ENCODE measurements around the gene HM13. TPM values are rescaled to one million over a fixed set of nuclear protein-coding genes. Genes with fewer than 3 reads are reported as not detected.

HM13 gene
- total and polyA plus RNA-seq, 2 of the 4 experiments (the other 2 are of a cell fraction): 53.2 to 203 TPM

DNA sequence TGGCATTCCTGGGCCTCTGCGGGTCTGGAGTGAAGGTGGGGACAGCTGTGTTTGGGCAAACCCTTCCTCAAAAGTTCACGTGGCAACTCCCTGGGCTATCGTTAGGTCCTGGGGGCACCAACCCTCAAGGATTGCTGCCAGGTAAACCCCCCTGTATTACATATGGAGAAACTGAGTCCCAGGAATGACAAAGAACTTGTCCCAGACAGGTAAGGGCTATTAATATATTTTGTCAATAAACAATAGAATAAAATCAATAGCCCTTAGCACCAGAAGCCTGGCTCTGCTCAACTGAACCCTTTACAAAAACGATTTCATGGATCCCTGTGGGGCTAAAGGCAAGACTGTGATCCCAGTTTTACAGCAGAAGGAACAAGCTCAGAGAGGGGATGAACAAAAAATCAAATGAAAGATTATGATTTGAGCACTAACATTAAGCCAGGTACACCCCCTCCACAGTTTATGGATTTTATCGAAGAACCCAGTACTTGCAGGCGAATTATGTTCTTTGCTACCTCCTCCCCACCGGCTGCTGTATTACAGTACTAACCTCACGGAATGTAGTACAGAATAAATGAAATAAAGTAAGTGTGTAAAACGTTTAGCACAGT lies 93.5 kb downstream of the HM13 start:
- ATAC-seq (ENCODE audit: low read depth): no peak

More for the DNA sequence above, 93.5 kb downstream of the HM13 start:
- Histone ChIP-seq H3K14ac (replicated peaks; ENCODE audit: low read depth, low read length) (peak overlapping the region; percentile 87; the same call in 1 of the 2 replicates), H2AK5ac (ENCODE audit: low read depth, low read length) (peak overlapping the region; percentile 18; the same call in 1 of the 2 replicates), H2AFZ (replicated peaks; ENCODE audit: low read length, poor library complexity) (peak overlapping the region; percentile 24), H3K18ac (ENCODE audit: low read depth, low read length) (peak overlapping the region; percentile 7; the same call in 1 of the 2 replicates), H2BK5ac (ENCODE audit: low read depth, low read length, poor library complexity, severe bottlenecking) (peak overlapping the region; percentile 56), H2AK9ac (replicated peaks; ENCODE audit: low read depth, low read length, poor library complexity) (peak overlapping the region; percentile 42), H3K23ac (ENCODE audit: low read depth, low read length) (peak overlapping the region; percentile 86; the same call in 1 of the 2 replicates), H4K91ac (ENCODE audit: insufficient read depth, low read depth, low read length) (peak overlapping the region; percentile 49), H3K56ac (ENCODE audit: extremely low read depth, insufficient read depth, low read length) (peak overlapping the region; percentile 19), H4K8ac (ENCODE audit: low read depth in 2 of 2, low read length in 2 of 2) (peak overlapping the region; percentile 22 to 79; a peak in 3 of 4 replicates), H3K4me3 (ENCODE audit: insufficient read depth, low read depth, low read length) (no peak overlapping the region), H3K4ac (ENCODE audit: low read depth, low read length) (peak overlapping the region; percentile 67), H4K20me1 (ENCODE audit: insufficient read depth, low read length) (peaks cover 18% of the 10 kb centered on the region), H2BK20ac (ENCODE audit: low read depth, low read length) (peak overlapping the region; percentile 64), H3K36me3 (ENCODE audit: control insufficient read depth, insufficient read depth, low read length) (peaks cover 1% of the 10 kb centered on the region; the same call in 1 of the 2 replicates), H2BK120ac (ENCODE audit: low read depth, low read length) (peak overlapping the region; percentile 56), H3K27ac (ENCODE audit: insufficient read depth, low read length) (peak overlapping the region; percentile 59; the same call in 1 of the 2 replicates), H3K9me1 (ENCODE audit: insufficient read depth, low read length) (no peaks in the 10 kb centered on the region), H3K4me2 (ENCODE audit: low read depth, low read length) (peak overlapping the region; percentile 66; the same call in 1 of the 2 replicates), H3K27me3 (ENCODE audit: control insufficient read depth, insufficient read depth, low read length) (no peaks in the 10 kb centered on the region), H4K5ac (ENCODE audit: low read depth, low read length) (no peak overlapping the region), H2BK15ac (ENCODE audit: low read depth, low read length) (peak overlapping the region; percentile 15; the same call in 1 of the 3 replicates), H3K79me1 (ENCODE audit: low read depth in 1 of 2, low read length in 2 of 2) (peaks cover 0 to 17% of the 10 kb centered on the region in 2 experiments; a peak in 2 of 4 replicates), H3K4me1 (ENCODE audit: control insufficient read depth, insufficient read depth, low read length) (peaks cover 24% of the 10 kb centered on the region), H3K9ac (ENCODE audit: low read depth, low read length) (peak overlapping the region; percentile 5; the same call in 1 of the 2 replicates), H3K9me3 (ENCODE audit: control insufficient read depth, insufficient read depth, low read length) (no peaks in the 10 kb centered on the region)
- dilution Hi-C loops (cut with HindIII; ENCODE audit: low sequenced_read_pairs, unreplicated experiment) (no loop called here), in situ Hi-C loops (cut with MboI; ENCODE audit: low sequenced_read_pairs) (loop anchor here (5.0 kb wide), 1 partner anchor 45 kb away; no protein-coding TSS in a partner anchor), intact Hi-C loops (cut with micrococcal nuclease) (no loop called here)
- TF ChIP-seq MAZ (IDR thresholded peaks at IDR 0.05; ENCODE audit: borderline replicate concordance, low read depth, low read length): no peak
- TF ChIP-seq MAFK (IDR thresholded peaks at IDR 0.05; ENCODE audit: low read depth, low read length): 0 out of 2 replicates have a peak, but pooled peaks have one; percentile 0
- peak; percentile 25; the same call in 1 of the 2 replicates for TF ChIP-seq POLR2A (IDR thresholded peaks at IDR 0.05; ENCODE audit: low read depth, low read length)
- no peak for TF ChIP-seq RFX5 (IDR thresholded peaks at IDR 0.05; ENCODE audit: low read depth, low read length)
- no peak for TF ChIP-seq RCOR1 (IDR thresholded peaks at IDR 0.05; ENCODE audit: insufficient replicate concordance, low read length)
- no peak for TF ChIP-seq MXI1 (IDR thresholded peaks at IDR 0.05; ENCODE audit: borderline replicate concordance, low read depth, low read length)
- ChIA-PET POLR2A (ENCODE audit: unreplicated experiment) (interaction anchor here (0.7 to 1.0 kb wide), 2 partner anchors 35 to 116 kb away, joined by 3 to 5 read pairs; no protein-coding TSS in a partner anchor), CTCF (interaction anchor here (0.8 to 2.5 kb wide), 4 partner anchors 38 to 47 kb away, joined by 3 to 5 read pairs (median 5); no protein-coding TSS in a partner anchor)
- WGBS, 2 experiments (ENCODE audit: extremely low coverage in 2 of 2, insufficient read length in 1 of 2): no CpG with 5 or more reads among the region's 9 CpGs
- DNase-seq: no peak
- BruUV-seq (replicated peaks): no TSS peak

All from IMR-90 (cell line).